ENCODE measurements around the gene PPM1E.

Gene PPM1E

GRCh38 chr17:59028328-59028727 is 272.7 kb downstream of the PPM1E start:
- Mint-ChIP-seq H3K4me3 (no peak overlapping the region), H3K4me1 (no peaks in the 10 kb centered on the region), H3K27me3 (ENCODE audit: low read depth) (no peaks in the 10 kb centered on the region), H3K36me3 (ENCODE audit: low read depth) (peaks cover 23% of the 10 kb centered on the region), H3K9me3 (no peaks in the 10 kb centered on the region), H3K27ac (no peak overlapping the region)
- TF ChIP-seq CTCF (IDR thresholded peaks at IDR 0.05; ENCODE audit: unreplicated experiment in 3 of 3), result no peak

DNA sequence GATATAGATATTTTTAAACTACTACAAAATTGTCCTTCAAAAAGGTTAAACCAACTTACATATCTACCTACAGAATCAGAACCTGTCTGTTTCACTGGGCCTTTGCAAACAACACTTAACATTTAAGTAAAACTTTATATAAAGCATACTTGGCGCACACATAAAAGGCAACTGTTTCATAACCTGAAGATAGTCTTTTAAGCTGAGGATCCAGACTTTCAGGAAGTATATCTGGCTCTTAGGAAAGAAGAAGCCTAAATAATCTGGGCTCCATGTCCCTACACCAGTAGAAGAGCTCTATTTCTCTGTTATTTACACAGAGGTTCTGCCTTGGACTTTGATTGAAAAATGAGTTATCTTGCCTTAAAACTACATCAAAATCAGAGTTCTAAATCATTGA is 275.2 kb downstream of the PPM1E start:
- Mint-ChIP-seq H3K9me3 (no peaks in the 10 kb centered on the region), H3K27ac (no peak overlapping the region), H3K4me1 (no peaks in the 10 kb centered on the region), H3K4me3 (no peak overlapping the region), H3K36me3 (ENCODE audit: low read depth) (peaks cover 25% of the 10 kb centered on the region), H3K27me3 (ENCODE audit: low read depth) (no peaks in the 10 kb centered on the region)
- TF ChIP-seq CTCF (IDR thresholded peaks at IDR 0.05; ENCODE audit: unreplicated experiment in 3 of 3), result no peak
